ENCODE results near the gene CHL1.

CHL1 gene

DNA sequence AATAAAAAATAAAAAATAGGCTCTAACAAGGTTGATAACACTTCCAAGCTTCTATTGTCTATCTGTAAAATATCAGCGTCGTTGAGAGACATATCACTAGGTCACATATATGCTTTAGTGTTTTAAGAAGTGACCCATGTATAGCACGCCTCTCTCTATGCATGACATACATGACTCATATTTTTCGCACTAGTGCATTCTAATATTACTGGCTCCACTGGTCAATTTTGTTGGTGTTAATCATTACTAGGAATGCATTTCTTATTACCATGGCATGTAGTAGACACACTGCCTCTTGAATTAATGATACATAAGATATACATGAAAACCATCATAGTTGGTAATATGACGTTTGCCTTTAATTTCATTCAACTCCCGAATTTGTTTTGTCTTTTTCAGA is 203.1 kb downstream of the CHL1 start:
- no peak for DNase-seq (ENCODE audit: low spot score)

DNA sequence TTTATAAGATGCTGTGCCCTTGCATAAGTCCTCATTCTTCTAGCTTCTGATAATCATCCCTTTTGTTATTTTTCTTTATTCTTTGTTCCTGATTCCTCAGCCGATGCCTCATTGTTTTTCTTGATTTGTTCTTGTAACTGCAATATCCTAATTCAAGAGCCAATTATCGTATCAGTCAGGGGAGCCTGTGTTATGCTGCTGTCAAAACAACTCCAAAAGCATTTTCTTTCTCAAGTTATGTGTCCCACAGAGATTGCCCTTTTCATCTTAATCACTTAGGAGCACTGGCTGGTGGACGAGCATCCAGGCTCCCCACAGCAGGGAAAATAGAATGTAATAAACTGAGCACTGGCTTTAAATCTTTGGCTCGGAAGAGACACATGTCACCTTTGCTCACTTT is 207.3 kb downstream of the CHL1 start:
- DNase-seq (ENCODE audit: low spot score) = no peak

DNA sequence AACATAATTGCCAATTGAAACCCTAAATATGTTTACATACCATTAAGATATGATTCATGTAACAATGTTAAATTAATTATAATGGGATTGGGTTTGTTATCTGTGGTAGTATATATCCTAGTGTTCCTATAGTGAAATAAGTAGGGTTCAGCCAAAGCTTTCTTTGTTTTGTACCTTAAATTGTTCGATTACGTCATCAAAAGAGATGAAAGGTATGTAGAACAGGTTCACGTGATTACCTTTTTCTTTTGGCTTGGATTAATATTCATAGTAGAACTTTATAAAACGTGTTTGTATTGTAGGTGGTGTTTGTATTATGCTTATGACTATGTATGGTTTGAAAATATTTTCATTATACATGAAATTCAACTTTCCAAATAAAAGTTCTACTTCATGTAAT is 212.4 kb downstream of the CHL1 start:
- DNase-seq (ENCODE audit: low spot score) = no peak

DNA sequence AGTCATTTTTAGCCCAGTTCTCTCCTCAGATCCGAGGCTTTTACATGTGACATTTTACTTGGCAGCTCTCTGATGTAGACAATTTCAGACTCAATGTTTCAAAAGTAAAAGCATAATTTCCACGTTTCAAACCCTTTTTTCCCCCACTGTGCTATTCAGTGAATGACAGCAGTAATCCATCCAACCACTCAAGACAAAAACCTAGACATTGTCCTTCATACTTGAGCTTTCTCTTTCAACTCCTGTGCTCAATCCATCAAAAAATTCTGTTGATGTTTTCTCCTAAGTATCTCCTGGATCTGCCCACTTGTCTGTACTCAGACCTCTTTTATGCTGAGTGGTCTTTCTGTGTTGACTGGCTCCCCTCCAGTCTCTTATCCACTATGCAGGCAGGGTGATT is 214.7 kb downstream of the CHL1 start:
- no peak for DNase-seq (ENCODE audit: low spot score)

- DNase-seq (ENCODE audit: low spot score) = no peak
These were observed 217.5 kb downstream of the CHL1 start for GRCh38 chr3:414063-414462.

GRCh38 chr3:418239-418929 is 221.8 kb downstream of the CHL1 start:
- DNase-seq (ENCODE audit: low spot score) = no peak

- no peak for DNase-seq (ENCODE audit: low spot score)
These were observed 224.0 kb downstream of the CHL1 start for GRCh38 chr3:420584-420983.

- DNase-seq (ENCODE audit: low spot score) = no peak
These were observed 228.5 kb downstream of the CHL1 start for GRCh38 chr3:425079-425478.

DNA sequence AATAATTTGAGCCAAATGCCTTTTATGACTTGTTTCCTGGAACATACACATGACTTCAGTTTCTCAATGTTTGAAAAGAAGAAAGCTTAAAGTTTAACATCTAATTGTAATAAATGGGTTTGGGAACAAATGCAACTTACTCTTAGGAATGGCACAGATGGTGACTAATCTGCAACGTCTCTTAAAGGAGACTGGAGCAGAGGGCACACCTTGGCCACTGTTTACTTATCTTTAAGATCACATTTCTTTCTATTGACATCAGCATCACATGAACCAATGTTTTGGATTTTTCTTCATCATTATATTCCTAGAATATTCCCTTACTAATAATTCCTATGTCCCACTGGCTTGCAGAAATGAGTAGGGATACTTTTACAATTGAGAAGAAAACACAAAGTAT is 229.5 kb downstream of the CHL1 start:
- DNase-seq (ENCODE audit: low spot score) = no peak

- DNase-seq (ENCODE audit: low spot score) = no peak
These were observed 230.6 kb downstream of the CHL1 start for GRCh38 chr3:427128-427527.

- no peak for DNase-seq (ENCODE audit: low spot score)
These were observed 233.6 kb downstream of the CHL1 start for GRCh38 chr3:430186-430585.

- DNase-seq (ENCODE audit: low spot score) = no peak
These were observed 238.6 kb downstream of the CHL1 start for GRCh38 chr3:435161-435560.

GRCh38 chr3:436053-436452 is 239.5 kb downstream of the CHL1 start:
- DNase-seq (ENCODE audit: low spot score) = no peak

DNA sequence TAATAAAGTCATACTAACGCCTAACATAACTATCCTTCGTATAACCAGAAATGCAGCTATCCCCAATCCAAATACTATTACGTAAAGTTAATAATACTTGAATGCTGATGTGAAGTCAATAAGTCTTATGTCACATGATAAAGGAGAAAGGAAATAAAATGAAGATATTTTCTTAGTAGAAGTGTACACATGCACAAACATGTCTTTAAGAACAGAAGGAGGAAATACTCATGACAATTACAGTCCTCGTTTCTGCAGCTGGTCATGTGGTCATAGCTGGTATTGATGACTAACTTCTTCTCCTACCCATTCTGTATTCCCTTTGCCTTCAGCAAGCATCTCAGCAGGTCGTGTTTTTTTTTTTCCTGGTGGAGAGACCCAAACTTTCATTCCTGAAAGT is 244.3 kb downstream of the CHL1 start:
- DNase-seq (ENCODE audit: low spot score) = no peak

- no peak for DNase-seq (ENCODE audit: low spot score)
These were observed 249.4 kb downstream of the CHL1 start for GRCh38 chr3:445960-446359.

DNA sequence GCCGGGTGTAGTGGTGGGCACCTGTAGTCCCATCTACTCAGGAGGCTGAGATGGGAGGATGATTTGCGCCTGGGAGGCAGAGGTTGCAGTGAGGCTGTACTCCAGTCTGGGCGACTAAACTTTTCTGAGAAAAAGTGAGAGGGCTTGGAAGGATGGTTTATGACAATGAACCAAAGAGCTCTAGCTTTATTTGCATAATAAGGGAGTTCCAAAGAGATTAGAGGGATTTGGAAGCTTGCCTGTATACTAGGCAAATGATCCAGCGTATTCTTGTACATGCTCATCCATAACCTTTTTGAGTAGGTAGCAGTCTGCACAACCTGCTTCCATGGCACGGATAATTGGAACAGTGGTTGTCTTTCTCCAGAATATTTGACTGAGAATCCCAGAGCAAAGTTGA is 251.1 kb downstream of the CHL1 start:
- no peak for DNase-seq (ENCODE audit: low spot score)

- no peak for DNase-seq (ENCODE audit: low spot score)
These were observed 253.1 kb downstream of the CHL1 start for GRCh38 chr3:449711-450110.

DNA sequence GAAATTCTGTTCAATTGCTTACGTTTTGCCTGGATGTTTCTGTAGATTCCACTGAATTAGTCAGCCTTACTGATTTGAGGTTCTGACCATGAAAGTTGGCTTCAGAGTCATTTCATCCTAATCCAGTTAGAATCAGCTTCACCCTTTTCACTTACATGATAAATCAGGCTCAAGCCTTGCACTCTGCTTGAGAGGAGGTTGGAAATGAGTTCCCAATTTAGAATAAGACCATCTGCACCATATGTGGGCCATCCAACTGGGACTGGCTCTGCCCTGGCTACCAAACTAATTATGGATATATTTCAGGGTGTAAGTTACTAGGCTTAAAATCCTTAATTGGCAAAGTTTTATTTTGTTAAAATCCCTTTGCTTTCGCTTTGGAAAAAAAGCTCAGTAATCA is 255.7 kb downstream of the CHL1 start:
- no peak for DNase-seq (ENCODE audit: low spot score)

DNA sequence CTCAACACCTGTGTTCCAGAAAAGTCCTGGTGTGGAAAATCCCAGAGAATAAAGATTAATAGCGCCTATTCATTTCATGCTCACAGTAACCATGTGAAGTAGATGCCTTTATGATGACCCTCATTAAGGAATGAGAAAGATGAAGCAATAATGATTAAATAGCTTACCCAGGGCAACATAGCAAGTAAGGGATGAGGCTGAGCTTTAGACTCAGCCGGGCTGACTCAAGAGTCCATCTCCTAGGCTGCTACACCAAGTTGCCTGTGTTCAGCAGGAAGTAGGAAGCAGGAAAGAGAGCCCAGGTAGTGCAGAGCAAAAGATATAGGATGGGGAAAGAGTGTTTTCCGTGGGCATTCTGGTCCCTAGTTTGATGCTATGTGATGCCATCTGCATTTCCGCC is 256.5 kb downstream of the CHL1 start:
- DNase-seq (ENCODE audit: low spot score) = no peak

GRCh38 chr3:454986-455385 is 258.4 kb downstream of the CHL1 start:
- DNase-seq (ENCODE audit: low spot score) = no peak

GRCh38 chr3:458124-458523 is 261.6 kb downstream of the CHL1 start:
- DNase-seq (ENCODE audit: low spot score) = no peak

- no peak for DNase-seq (ENCODE audit: low spot score)
These were observed 262.2 kb downstream of the CHL1 start for GRCh38 chr3:458653-459310.

Data from AG20443 (cell line).